ENCODE measurements around the gene TFAP2D. TPM values are rescaled to one million over a fixed set of nuclear protein-coding genes. Genes with fewer than 3 reads are reported as not detected.
A peak's percentile ranks its signal among the peaks of the same experiment; 100 is the strongest.

Gene TFAP2D
- total RNA-seq, 1 donor from 2014 or later: not detected

DNA sequence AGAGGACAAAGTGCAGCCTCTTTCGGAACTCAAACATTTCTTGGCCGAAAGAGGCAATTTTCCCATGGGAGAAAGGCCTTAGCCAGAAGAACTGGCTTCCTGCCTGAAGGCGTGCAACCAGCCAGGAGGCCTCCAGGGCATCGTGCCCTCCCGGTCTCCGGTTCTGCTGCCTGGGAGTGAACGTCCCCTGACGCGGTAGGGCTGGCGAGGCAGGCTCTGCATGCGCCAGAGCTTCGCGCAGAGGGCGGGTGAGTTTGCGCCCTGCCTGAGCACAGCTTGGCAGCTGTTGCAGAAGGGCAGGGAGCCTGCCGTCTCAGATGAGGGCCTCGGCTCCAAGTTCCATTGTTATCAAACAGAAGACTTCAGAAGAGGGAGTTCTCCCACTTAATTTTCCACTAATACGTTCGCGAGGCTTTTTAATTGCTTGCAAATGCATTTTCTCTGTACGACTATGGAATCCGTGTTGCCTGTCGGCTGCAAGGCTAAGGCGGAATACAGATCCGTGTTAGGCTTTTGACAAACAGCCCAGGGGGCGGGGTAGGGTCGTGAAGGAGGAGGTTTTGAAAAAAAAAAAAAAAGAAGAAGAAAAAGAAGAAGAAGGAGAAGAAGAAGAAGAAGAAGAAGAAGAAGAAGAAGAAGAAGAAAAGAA, 5.5 kb upstream of the TFAP2D start:
- H4K20me1 ChIP-seq (ENCODE audit: low read depth): peaks cover 71% of the 10 kb centered on the region
- peaks cover 25% of the 10 kb centered on the region for H3K4me1 ChIP-seq
- H3K9me3 ChIP-seq (ENCODE audit: low read depth): no peaks in the 10 kb centered on the region
- peaks cover 100% of the 10 kb centered on the region for H3K27me3 ChIP-seq
- H3K36me3 ChIP-seq: no peaks in the 10 kb centered on the region
- H3K4me2 ChIP-seq: peak overlapping the region; percentile 70
- no peaks in the 10 kb centered on the region for H3K79me2 ChIP-seq (ENCODE audit: low read depth)
- no peak overlapping the region for H3K9ac ChIP-seq
- H3K27ac ChIP-seq: no peak overlapping the region
- H3F3A ChIP-seq (ENCODE audit: low read depth): peaks cover 22% of the 10 kb centered on the region
- Mint-ChIP-seq H3K4me1 (no peaks in the 10 kb centered on the region), H3K27me3 (ENCODE audit: insufficient read depth, low read depth) (peaks cover 93% of the 10 kb centered on the region), H3K9me3 (peaks cover 5% of the 10 kb centered on the region), H3K36me3 (no peaks in the 10 kb centered on the region), H3K4me3 (no peak overlapping the region), H3K27ac (no peak overlapping the region)
- DNase-seq (ENCODE audit: low spot score): peak; percentile 72
- H3K4me3 ChIP-seq: peak overlapping the region; percentile 35
- H2AFZ ChIP-seq (replicated peaks): no peak overlapping the region
- TF ChIP-seq EZH2phosphoT487 (IDR thresholded peaks at IDR 0.05): peak; percentile 50
- TF ChIP-seq, protein P1, sequence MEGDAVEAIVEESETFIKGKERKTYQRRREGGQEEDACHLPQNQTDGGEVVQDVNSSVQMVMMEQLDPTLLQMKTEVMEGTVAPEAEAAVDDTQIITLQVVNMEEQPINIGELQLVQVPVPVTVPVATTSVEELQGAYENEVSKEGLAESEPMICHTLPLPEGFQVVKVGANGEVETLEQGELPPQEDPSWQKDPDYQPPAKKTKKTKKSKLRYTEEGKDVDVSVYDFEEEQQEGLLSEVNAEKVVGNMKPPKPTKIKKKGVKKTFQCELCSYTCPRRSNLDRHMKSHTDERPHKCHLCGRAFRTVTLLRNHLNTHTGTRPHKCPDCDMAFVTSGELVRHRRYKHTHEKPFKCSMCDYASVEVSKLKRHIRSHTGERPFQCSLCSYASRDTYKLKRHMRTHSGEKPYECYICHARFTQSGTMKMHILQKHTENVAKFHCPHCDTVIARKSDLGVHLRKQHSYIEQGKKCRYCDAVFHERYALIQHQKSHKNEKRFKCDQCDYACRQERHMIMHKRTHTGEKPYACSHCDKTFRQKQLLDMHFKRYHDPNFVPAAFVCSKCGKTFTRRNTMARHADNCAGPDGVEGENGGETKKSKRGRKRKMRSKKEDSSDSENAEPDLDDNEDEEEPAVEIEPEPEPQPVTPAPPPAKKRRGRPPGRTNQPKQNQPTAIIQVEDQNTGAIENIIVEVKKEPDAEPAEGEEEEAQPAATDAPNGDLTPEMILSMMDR (IDR thresholded peaks at IDR 0.05): no peak
- TF ChIP-seq EZH2 (IDR thresholded peaks at IDR 0.05): peak; percentile 51

DNA sequence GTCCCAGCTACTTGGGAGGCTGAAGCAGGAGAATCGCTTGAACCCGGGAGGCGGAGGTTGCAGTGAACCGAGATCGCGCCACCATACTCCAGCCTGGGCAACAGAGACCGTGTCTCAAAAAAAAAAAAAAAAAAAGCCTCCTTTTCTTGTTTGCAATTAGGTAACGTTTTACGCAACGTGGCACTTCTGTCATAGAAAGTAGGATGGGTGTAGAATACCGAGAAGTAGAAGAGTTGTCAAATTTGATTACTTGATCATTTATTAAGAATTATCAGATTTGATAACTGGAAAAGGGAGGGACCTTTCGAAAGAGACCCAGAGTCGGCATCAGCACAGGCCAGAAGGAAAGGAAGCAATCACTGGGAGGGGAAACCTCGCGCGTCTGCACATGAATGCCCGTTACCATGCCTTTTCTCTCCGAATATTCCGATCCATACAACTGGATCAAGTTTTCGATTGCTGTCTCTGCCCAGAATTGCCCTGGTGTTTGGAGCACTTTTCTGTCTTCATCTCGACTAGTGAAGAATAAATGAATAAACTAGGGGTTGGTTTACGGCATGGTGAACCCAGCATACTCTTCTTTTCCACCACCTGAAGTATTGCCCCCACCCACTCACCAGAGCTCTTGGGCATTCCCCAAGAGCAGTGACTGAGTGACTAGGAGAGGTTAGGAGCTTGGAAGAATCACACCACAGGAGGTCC, 4.5 kb upstream of the TFAP2D start:
- peaks cover 5% of the 10 kb centered on the region for H3K9me3 Mint-ChIP-seq
- Histone ChIP-seq H3K27ac (no peak overlapping the region), H3K79me2 (ENCODE audit: low read depth) (no peaks in the 10 kb centered on the region), H4K20me1 (ENCODE audit: low read depth) (peaks cover 80% of the 10 kb centered on the region), H2AFZ (replicated peaks) (no peak overlapping the region), H3K9ac (no peak overlapping the region), H3F3A (ENCODE audit: low read depth) (peaks cover 26% of the 10 kb centered on the region), H3K36me3 (no peaks in the 10 kb centered on the region), H3K4me3 (no peak overlapping the region), H3K9me3 (ENCODE audit: low read depth) (no peaks in the 10 kb centered on the region), H3K27me3 (peaks cover 100% of the 10 kb centered on the region), H3K4me2 (no peak overlapping the region), H3K4me1 (peaks cover 30% of the 10 kb centered on the region)
- no peaks in the 10 kb centered on the region for H3K4me1 Mint-ChIP-seq
- peak; percentile 39 for TF ChIP-seq EZH2 (IDR thresholded peaks at IDR 0.05)
- TF ChIP-seq EZH2phosphoT487 (IDR thresholded peaks at IDR 0.05): no peak
- no peak overlapping the region for H3K27ac Mint-ChIP-seq
- H3K4me3 Mint-ChIP-seq: no peak overlapping the region
- no peaks in the 10 kb centered on the region for H3K36me3 Mint-ChIP-seq
- H3K27me3 Mint-ChIP-seq (ENCODE audit: insufficient read depth, low read depth): peaks cover 92% of the 10 kb centered on the region
- no peak for DNase-seq (ENCODE audit: low spot score)

DNA sequence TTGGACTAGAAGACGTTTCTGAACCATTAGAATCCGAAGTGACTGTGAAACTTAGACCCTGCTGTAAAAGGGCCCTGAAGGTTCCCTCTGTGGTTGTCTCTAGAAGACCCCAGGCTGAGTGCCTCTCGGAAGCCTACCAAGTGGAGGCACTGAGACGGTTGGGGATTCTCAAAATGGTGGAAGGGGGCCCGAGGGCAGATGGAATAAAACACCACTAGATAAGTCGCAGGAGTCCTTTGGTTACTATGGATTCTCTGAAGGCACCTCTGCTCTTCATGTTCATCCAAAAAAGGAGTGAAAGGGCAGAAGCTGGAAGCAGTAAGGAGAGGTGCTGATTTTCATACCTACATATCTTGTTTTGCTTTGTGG, 4.0 kb upstream of the TFAP2D start:
- Mint-ChIP-seq H3K4me1 (peaks cover 3% of the 10 kb centered on the region), H3K27me3 (ENCODE audit: insufficient read depth, low read depth) (peaks cover 95% of the 10 kb centered on the region), H3K4me3 (no peak overlapping the region), H3K27ac (no peak overlapping the region), H3K36me3 (no peaks in the 10 kb centered on the region), H3K9me3 (peaks cover 5% of the 10 kb centered on the region)
- TF ChIP-seq EZH2 (IDR thresholded peaks at IDR 0.05) (no peak), EZH2phosphoT487 (IDR thresholded peaks at IDR 0.05) (no peak)
- TF ChIP-seq, protein P1 (IDR thresholded peaks at IDR 0.05): no peak
- Histone ChIP-seq H3K27me3 (peaks cover 100% of the 10 kb centered on the region), H2AFZ (replicated peaks) (no peak overlapping the region), H3K4me3 (no peak overlapping the region), H3K36me3 (no peaks in the 10 kb centered on the region), H3F3A (ENCODE audit: low read depth) (peaks cover 26% of the 10 kb centered on the region), H3K4me1 (peaks cover 32% of the 10 kb centered on the region), H3K9ac (no peak overlapping the region), H4K20me1 (ENCODE audit: low read depth) (peaks cover 85% of the 10 kb centered on the region), H3K9me3 (ENCODE audit: low read depth) (no peaks in the 10 kb centered on the region), H3K27ac (no peak overlapping the region), H3K4me2 (no peak overlapping the region), H3K79me2 (ENCODE audit: low read depth) (no peaks in the 10 kb centered on the region)
- peak; percentile 11 for DNase-seq (ENCODE audit: low spot score)

DNA sequence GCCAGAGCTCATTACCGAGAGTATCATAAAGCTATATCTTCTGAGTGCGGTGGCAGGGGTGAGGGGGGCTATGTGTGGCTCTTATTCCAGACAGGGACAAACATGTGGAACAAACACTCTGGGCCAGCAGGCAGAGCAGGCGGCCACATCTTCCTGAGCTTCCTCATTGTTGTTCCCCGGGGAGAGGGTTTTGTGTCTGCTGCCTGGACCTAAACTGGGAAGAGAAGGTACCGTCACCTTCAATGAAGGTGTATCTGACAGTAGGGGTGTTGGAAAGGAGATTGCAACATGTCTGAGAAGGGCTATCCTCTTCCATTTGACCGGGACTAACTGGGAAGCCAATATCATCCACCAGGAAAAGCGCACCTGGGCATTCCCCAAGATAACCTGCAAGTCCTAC, 1.6 kb upstream of the TFAP2D start:
- TF ChIP-seq, protein P1 (IDR thresholded peaks at IDR 0.05): no peak
- TF ChIP-seq EZH2 (IDR thresholded peaks at IDR 0.05) (no peak), EZH2phosphoT487 (IDR thresholded peaks at IDR 0.05) (no peak)
- Histone ChIP-seq H3K79me2 (ENCODE audit: low read depth) (no peaks in the 10 kb centered on the region), H3K4me1 (peaks cover 44% of the 10 kb centered on the region), H3K27me3 (peaks cover 100% of the 10 kb centered on the region), H4K20me1 (ENCODE audit: low read depth) (peaks cover 94% of the 10 kb centered on the region), H3K36me3 (no peaks in the 10 kb centered on the region), H3K4me3 (no peak overlapping the region), H3F3A (ENCODE audit: low read depth) (peaks cover 42% of the 10 kb centered on the region), H3K27ac (no peak overlapping the region), H3K9ac (no peak overlapping the region), H3K4me2 (no peak overlapping the region), H3K9me3 (ENCODE audit: low read depth) (no peaks in the 10 kb centered on the region), H2AFZ (replicated peaks) (no peak overlapping the region)
- H3K9me3 Mint-ChIP-seq: peaks cover 5% of the 10 kb centered on the region
- H3K4me1 Mint-ChIP-seq: peaks cover 19% of the 10 kb centered on the region
- no peak for DNase-seq (ENCODE audit: low spot score)
- peaks cover 95% of the 10 kb centered on the region for H3K27me3 Mint-ChIP-seq (ENCODE audit: insufficient read depth, low read depth)
- H3K4me3 Mint-ChIP-seq: no peak overlapping the region
- H3K36me3 Mint-ChIP-seq: no peaks in the 10 kb centered on the region
- no peak overlapping the region for H3K27ac Mint-ChIP-seq

Data from neural progenitor cell (in vitro differentiated cells).